Measurements from ENCODE around the gene SHLD1.

GRCh38 chr20:5706797-5707196 is 43.4 kb upstream of the SHLD1 start:
- no peak for TF ChIP-seq POLR2A (IDR thresholded peaks at IDR 0.05)
- no peak for TF ChIP-seq CTCF (IDR thresholded peaks at IDR 0.05)
